ENCODE results near the gene VGLL2. TPM values are rescaled to one million over a fixed set of nuclear protein-coding genes. Genes with fewer than 3 reads are reported as not detected.

Gene VGLL2, protein sequence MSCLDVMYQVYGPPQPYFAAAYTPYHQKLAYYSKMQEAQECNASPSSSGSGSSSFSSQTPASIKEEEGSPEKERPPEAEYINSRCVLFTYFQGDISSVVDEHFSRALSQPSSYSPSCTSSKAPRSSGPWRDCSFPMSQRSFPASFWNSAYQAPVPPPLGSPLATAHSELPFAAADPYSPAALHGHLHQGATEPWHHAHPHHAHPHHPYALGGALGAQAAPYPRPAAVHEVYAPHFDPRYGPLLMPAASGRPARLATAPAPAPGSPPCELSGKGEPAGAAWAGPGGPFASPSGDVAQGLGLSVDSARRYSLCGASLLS
- total RNA-seq = not detected in 2 replicates

DNA sequence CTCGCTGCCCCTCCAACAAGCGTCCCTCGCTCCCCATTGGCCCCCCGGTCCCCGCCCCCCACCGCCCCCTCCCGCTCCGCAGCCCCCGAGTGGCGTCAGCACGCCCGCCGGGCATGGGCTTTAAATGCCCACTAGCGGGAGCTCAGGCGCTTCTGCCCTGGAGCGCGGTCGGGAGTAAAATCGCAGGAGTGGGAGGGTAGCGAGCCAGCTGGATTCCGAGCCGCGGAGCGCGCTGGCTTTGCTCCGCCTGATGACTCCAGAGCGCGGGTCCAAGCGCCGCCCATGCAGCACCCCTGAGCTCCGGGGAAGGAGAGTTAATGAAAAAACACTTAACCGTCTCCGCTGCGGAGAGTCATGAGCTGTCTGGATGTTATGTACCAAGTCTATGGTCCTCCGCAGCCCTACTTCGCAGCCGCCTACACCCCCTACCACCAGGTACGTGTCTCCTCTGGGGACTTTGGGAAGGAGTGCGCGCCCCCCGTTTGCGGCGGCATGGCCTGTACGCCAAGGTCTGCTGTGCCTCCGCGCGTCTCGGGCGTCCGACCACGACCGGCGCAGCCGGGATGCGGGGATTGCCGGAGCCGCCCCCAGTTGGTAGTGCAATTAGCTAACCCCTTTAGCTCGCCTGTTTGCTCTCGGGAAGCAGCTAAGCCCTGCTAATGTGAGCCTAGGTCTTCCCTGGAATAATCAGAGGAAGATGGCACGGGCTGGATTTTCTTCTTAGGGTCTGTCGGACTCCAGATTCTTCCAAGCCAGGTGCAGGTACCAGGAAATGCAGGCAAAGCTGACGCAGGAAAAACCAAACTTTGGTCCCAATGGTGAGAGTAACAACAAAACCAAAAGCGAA lies at the start of gene VGLL2:
Gene VGLL2, plus strand, starts transcription at position 149 of the 847 bp plus-strand sequence. Its CDS starts 206 bp downstream, at position 355.

Other genes with a start within 250 kb of the VGLL2 start
- gene ROS1, start 160.4 kb downstream of the VGLL2 start, total RNA-seq = 2.0 TPM in 2 replicates
- 81.0 and 176 TPM in 2 replicates for gene DCBLD1, start 217.1 kb downstream of the VGLL2 start, total RNA-seq